Hematopoietic multipotent progenitor cell treated with erythropoietin and hydrocortisone succinate and interleukin-3 and kit ligand, for 4 days (in vitro differentiated cells): ENCODE measurements around the gene PTGES3.
A peak's percentile ranks its signal among the peaks of the same experiment; 100 is the strongest.
"Not testable (repeated sequence)": the region's sequence is repeated elsewhere in the genome, so short reads cannot be mapped to it uniquely, and the experiment has no call there.

ENCODE experiments used
- DNase-seq: peaks from one replicate; pipeline ENCODE4 v3.0.0-alpha.2; 2015

The PTGES3 gene, protein sequence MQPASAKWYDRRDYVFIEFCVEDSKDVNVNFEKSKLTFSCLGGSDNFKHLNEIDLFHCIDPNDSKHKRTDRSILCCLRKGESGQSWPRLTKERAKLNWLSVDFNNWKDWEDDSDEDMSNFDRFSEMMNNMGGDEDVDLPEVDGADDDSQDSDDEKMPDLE

DNA sequence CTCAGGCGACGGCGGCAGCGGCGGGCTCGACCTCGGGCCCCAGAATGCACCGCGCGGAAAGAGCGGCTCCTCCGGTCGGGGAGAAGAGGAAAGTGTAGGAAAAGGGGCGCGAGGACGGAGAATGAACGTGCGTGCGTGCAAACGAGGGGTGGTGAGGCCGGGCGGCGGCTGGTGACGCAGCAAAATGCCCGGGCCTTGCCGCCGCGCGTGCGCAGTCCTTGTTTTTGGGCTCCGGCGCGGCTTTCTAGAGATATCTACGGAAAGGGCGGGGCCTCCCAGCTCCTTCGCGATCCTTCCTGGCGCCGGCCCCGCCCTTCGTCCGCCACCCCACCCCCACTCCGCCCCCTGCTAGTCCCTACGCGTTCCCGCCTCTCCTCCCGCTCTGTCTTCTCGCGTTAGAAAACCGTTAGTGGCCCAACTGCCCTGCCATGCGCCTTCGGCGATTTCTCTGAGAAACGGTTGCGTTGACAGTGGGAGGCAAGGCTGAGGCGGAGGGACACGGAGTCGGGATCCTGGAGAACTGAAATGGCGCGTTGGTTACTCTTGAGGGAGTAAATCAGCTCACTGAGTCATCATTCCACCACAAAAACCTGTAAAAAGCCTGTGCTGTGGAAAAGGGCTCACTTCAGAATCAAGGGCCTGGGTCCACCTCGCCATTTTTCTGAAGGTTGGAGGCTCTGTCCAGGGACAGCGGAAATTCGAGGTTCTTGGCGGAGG is at the start of gene PTGES3:
TSS of gene PTGES3 (minus strand) at position 156 of the 717 bp plus-strand sequence. CDS start 285 bp downstream, outside the sequence.
- DNase-seq: peak; percentile 100

GRCh38 chr12:56728139-56728861 is 40.2 kb upstream of the PTGES3 start:
- peak; percentile 34 for DNase-seq

- not testable (repeated sequence) for DNase-seq
These were observed 38.2 kb upstream of the PTGES3 start for GRCh38 chr12:56726196-56726675.

GRCh38 chr12:56725723-56726102 is 37.6 kb upstream of the PTGES3 start:
- DNase-seq: no peak

DNA sequence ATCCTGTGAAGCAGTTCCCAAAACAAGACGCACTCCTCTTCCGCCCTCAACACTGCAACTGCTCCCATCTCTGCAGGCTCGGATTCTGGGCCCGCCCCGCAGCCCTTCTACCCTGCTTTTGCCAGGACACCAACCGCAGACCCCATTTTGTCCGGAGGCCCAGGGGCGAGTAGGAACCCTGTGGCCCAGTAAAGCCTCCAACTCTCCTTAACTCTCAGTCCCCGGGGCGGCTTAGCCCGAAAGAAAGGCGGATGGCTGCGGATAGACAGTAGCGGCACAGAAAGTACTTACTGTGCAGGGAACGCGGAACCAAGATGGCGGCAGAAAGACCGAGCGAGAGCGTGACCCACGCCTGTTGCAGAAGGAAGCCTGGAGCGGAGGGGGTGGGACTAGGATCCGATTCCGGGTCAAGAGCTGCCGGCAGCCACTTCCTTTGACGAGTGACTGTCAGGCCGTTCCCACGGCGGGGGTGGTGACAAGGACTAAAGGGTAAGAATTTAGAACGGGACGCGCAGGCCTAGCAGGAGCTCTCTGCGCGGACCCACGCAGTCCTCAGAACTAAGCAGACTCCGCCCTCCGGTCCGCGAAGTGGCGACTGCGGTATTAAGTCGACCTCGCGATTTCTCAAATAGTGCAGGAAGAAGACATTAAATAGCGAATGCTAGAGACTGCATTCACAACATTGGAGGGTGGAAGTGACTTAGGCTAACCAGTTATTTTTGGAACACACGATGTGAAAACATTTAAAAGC is 37.1 kb upstream of the PTGES3 start, which contains the start of gene NACA:
TSS of gene NACA (minus strand) at position 328 of the 751 bp plus-strand sequence. CDS start 778 bp downstream, outside the sequence.
- DNase-seq: peak; percentile 100

DNA sequence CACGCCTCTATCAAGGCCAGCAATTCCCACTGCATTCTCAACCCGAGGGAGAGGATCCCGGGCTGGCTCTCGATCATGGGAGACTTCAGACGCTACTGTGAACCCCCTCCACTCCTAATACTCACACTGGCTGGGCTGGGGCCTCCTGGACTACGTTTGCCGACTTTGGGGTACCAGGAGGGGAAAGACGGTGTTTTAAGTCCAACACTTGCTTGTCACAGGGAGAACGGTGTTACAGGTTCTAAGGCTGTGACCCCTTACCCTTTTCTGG is 36.6 kb upstream of the PTGES3 start:
- no peak for DNase-seq

- peak; percentile 78 for DNase-seq
These were observed 36.0 kb upstream of the PTGES3 start for GRCh38 chr12:56723889-56724700.

DNA sequence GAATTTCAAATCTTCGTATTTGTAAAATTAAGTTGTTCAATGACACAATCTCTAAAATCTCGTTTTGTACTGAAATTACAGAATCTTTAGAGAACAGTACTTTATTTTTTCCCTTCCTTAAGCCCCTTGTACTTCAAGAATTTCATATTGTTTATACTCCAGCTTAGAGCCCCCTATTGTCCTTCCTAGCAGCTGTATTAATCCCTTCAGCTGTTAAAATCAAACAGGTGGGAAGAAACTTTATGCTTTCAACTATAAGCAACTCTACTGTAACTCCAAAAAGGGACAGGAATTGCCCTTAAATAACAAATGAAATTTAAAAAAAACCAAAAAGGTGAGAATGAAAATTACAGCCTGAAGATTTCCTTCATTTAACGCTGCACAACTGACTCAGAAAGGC is 35.3 kb upstream of the PTGES3 start:
- DNase-seq: no peak

DNA sequence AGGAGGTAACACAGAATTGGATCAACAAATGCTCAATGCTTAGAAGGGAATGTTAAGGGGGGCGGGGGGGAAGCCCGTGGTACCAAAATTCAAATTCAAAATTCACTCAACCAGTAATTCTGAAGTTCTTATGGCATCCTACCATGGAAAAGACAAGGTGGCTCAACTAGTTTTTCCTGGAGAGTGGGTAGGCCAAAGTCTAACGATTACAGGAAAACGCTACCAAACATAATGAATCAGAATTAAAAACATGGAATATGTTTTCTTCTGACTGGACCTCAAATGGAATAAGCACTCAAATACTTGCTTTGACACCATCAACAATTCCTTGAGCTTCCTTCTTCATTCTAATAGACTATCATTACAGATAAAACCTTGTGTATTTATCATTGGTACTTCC is 34.7 kb upstream of the PTGES3 start:
- no peak for DNase-seq

GRCh38 chr12:56721721-56722120 is 33.6 kb upstream of the PTGES3 start:
- DNase-seq: no peak

DNA sequence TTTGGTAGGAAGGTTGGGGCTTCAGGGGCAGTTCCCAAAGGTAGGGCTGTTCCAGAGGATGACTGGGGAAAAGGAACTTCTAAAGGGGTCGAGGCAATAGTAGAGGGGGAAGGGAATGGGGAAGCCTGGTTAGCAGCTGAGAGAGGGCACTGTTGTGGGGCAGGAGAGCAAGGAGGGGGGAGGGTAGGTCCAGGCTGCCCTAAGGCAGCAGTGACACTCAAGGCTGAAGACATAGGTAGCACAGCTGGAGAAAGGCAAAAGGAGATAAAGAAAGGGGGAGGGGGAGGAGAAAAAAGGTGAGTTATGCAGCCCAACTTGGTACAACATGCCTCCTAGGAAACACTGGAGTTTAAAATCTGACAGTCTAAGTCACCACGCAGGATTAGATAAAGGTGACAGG is 33.1 kb upstream of the PTGES3 start:
- peak; percentile 43 for DNase-seq

GRCh38 chr12:56720731-56721151 is 32.7 kb upstream of the PTGES3 start:
- DNase-seq: peak; percentile 68

DNA sequence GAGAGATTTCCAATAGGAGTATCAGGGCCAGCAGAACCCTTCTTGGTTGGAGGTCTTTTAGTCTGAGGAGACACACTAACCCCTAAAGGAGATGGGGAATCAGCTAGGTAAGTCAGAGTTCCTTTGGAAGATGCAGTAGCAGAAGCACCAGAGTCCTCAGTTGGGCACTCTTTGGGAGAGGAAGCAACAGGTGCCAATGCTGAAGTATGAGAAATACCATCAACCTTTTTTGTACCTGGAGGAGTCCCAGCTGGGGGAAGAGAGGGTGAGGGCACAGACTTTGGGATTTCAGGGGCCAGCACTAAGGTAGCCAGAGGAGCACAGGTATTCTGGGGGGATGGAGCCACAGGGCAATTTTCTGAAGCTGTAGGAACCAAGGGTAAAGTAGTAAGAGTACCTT is 31.0 kb upstream of the PTGES3 start:
- no peak for DNase-seq

GRCh38 chr12:56718636-56719035 is 30.6 kb upstream of the PTGES3 start:
- no peak for DNase-seq

GRCh38 chr12:56718149-56718548 is 30.1 kb upstream of the PTGES3 start:
- DNase-seq: no peak

DNA sequence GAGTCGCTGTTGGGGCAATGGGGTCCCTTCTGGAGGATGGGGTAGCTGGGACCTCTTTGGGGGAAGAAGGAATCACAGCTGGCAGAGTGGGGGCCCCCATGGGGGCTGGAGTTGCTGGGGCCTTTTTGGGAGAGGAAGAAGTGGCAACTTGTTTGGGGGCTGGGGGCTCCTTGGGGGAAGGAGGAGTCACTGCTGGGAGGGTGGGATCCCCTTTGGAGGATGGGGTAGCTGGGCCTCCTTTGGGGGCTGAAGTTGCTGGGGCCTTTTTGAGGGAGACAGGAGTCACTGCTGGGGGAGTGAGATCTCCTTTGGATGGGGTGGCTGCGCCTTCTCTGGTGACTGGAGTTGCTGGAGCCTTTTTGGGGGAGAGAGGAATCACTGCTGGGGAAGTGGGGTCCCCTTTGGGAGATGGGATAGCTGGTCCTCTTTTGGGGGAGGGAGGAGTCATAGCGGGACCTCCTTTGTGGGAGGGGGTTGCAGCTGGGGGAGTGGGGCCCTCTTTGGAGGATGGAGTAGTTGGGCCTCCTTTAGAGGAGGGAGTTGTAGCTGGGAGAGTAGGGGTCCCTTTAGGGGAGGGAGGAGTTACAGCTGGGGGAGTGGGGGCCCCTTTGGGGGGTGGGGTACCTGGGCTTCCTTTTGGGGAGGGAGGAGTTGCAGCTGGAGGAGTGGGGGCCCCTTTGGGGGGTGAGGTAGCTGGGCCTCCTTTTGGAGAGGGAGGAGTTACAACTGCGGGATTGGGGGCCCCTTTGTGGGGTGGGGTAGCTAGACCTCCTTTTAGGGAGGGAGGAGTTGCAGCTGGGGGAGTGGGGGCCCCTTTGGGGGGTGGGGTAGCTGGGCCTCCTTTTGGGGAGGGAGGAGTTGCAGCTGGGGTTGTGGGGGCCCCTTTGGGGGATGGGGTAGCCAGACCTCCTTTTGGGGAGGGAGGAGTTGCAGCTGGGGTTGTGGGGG is 29.1 kb upstream of the PTGES3 start:
- no peak for DNase-seq

DNA sequence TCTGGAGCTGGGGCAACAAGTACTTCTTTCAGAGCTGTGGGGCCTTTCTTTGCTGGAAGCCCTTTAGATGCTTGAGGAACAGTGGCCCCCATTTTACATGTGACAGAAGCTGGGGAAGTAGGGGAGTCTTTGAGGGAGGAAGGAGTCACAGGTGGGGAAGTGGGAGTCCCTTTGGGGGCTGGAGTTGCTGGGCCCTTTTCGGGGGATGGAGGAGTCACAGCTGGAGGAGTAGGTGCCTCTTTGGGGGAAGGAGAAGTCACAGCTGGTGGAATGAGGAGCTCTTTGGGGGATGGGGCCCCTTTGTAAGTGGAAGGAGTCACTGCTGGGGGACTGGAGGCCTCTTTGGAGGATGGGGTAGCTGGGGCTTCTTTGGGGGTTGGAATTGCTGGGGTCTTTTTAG is 28.4 kb upstream of the PTGES3 start:
- DNase-seq: peak; percentile 39

DNA sequence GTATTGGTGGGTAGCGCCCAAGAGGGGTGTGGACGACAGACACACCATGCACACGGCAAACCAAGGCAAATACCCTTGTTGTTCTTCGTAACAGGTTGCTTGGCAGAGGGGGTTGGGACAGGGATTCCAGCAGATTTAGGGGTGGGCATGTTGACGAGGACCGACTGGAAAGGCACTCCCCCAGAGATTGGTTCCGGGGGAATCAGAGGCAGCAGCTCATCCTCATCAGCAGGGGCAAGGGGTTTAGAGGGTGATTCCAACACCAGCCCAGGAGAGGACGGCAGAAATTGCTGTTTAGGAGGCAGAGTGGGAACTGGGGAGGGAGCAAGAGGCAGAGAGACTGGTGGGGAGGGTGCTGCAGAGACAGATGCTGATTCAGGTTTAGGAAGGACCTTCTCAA is 27.7 kb upstream of the PTGES3 start:
- no peak for DNase-seq

GRCh38 chr12:56714431-56714929 is 26.4 kb upstream of the PTGES3 start:
- DNase-seq: no peak

GRCh38 chr12:56713345-56713744 is 25.3 kb upstream of the PTGES3 start:
- no peak for DNase-seq
